Measurements from ENCODE around the gene TRAPPC3L.

GRCh38 chr6:116560130-116560529, 14.6 kb upstream of the TRAPPC3L start:
- TF ChIP-seq CTCF (IDR thresholded peaks at IDR 0.05; ENCODE audit: low read depth, low read length, poor library complexity, severe bottlenecking) (no peak), EZH2phosphoT487 (IDR thresholded peaks at IDR 0.05; ENCODE audit: borderline replicate concordance, low read length) (no peak)

All from DOHH2 (cell line).